Measurements from ENCODE around the gene MBP. TPM values are rescaled to one million over a fixed set of nuclear protein-coding genes. Genes with fewer than 3 reads are reported as not detected.

Gene MBP
- total RNA-seq, 1 donor from 2014 or later = 35.0 TPM

DNA sequence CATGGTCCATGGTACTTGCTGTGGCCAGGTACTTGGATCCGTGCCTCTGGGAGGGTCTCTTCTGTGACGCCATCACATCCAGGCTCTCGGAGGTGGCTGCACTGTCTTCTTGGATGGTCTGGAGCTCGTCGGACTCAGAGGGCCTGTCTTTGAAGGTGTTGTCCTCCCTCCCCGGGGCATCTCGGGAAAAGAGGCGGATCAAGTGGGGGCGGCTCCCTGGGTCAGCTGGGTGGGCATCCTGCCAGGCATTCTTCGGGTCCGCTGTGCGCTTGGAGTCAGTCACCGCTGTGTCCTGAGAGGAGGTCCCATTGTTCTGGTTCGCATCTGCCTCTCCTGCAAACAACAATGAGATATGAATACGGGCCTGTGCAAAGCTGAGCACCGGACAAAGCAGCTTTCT lies 115.6 kb downstream of the MBP start:
- TF ChIP-seq, protein P1, sequence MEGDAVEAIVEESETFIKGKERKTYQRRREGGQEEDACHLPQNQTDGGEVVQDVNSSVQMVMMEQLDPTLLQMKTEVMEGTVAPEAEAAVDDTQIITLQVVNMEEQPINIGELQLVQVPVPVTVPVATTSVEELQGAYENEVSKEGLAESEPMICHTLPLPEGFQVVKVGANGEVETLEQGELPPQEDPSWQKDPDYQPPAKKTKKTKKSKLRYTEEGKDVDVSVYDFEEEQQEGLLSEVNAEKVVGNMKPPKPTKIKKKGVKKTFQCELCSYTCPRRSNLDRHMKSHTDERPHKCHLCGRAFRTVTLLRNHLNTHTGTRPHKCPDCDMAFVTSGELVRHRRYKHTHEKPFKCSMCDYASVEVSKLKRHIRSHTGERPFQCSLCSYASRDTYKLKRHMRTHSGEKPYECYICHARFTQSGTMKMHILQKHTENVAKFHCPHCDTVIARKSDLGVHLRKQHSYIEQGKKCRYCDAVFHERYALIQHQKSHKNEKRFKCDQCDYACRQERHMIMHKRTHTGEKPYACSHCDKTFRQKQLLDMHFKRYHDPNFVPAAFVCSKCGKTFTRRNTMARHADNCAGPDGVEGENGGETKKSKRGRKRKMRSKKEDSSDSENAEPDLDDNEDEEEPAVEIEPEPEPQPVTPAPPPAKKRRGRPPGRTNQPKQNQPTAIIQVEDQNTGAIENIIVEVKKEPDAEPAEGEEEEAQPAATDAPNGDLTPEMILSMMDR (IDR thresholded peaks at IDR 0.05; ENCODE audit: borderline replicate concordance) = no peak
- H3K36me3 ChIP-seq = peaks cover 7% of the 10 kb centered on the region
- peaks cover 50% of the 10 kb centered on the region for H3K4me1 ChIP-seq
- H3K27ac ChIP-seq (replicated peaks) = no peak overlapping the region
- H3K9me3 ChIP-seq (replicated peaks) = no peaks in the 10 kb centered on the region
- intact Hi-C loops (cut with micrococcal nuclease) = no loop called here
- H3K27me3 ChIP-seq (ENCODE audit: low read depth) = no peaks in the 10 kb centered on the region
- H3K4me3 ChIP-seq = no peak overlapping the region
- DNase-seq = no peak

DNA sequence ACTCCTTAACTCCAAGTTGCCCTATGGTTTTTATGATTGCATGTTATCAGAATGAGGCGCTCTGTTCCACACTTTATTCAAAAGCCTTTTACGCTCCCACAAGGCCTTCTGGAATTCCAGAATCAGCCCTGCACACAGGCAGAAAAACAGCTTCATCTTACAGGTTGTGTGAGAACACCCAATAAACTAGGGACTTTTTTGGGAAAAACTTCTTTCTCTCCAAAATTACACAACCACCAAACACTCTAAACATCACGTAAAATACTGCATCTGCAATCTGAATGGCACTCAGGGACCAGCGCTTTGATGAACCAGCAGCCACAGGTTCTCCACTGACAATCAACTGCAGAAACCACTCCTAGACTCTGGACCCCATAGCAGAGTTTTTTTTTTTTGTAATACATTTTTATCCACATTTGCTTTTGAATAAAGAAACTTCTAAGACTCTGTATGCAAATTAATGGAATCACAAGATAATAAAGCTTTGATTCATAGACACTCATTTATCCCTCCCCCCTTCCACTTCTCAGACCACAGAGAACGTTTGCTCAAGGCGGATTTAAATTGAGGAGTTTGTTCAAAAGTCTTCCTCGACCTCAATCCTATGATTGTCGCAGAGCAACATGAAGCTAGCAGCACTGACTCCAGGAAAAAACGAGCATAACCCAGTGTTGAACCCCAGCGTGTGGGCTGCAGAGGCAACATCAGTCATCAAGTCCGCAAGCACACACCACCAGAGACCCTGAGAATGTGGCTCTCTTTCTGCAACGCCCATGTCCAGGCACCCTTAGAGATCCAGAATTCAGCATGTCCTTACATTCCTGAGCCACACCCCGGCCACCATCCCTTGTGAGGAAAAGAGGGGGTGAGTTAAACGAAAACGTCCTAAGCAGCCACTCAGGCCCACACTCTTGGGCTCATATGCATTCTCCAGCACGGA lies 116.5 kb downstream of the MBP start:
- Histone ChIP-seq H3K36me3 (peaks cover 7% of the 10 kb centered on the region), H3K9me3 (replicated peaks) (no peaks in the 10 kb centered on the region), H3K4me1 (peaks cover 50% of the 10 kb centered on the region), H3K4me3 (no peak overlapping the region), H3K27ac (replicated peaks) (peak overlapping the region; percentile 92), H3K27me3 (ENCODE audit: low read depth) (no peaks in the 10 kb centered on the region)
- TF ChIP-seq, protein P1 (IDR thresholded peaks at IDR 0.05; ENCODE audit: borderline replicate concordance) = no peak
- DNase-seq = no peak
- intact Hi-C loops (cut with micrococcal nuclease) = no loop called here

DNA sequence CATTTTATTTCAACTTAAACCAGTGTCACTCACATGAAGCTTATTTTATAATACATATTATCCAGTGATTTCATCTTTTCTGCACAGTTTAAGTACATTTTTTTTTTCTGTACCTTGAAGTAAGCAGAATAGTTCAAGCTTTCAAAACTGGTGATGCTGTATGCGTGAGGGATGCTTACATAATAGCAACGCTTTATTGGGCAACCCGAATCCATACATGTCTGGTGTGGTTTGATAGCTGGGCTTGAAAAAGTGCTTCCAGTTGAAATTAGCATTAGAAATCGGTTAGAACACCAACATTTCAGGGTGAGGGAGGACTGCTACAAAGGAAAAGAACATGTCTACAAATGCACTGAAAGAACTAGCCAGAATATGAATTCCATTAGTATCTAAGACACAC lies 117.4 kb downstream of the MBP start:
- Histone ChIP-seq H3K4me3 (no peak overlapping the region), H3K27ac (replicated peaks) (peak overlapping the region; percentile 92), H3K36me3 (peaks cover 7% of the 10 kb centered on the region), H3K27me3 (ENCODE audit: low read depth) (no peaks in the 10 kb centered on the region), H3K4me1 (peaks cover 50% of the 10 kb centered on the region), H3K9me3 (replicated peaks) (no peaks in the 10 kb centered on the region)
- TF ChIP-seq, protein P1 (IDR thresholded peaks at IDR 0.05; ENCODE audit: borderline replicate concordance) = no peak
- DNase-seq = no peak
- intact Hi-C loops (cut with micrococcal nuclease) = no loop called here

DNA sequence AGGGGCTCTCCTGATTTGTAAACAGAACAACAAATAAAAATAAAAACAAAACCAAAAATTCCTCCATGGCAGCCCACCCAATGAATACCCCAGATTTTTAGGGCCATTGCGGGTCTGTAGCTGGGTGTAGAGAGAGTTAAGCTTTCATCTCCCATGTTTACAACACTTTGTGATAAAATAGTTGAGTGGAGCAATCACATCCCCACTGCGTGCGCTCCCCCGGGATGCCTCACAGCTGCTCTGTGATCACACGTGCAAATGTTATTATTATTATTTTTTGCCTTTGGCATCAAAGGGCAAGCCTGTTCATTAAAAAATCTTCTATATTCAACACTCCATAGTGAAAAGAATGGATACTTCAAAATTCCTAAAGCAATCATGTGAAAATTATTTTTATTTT lies 118.0 kb downstream of the MBP start:
- TF ChIP-seq, protein P1 (IDR thresholded peaks at IDR 0.05; ENCODE audit: borderline replicate concordance) = no peak
- H3K27ac ChIP-seq (replicated peaks) = peak overlapping the region; percentile 92
- H3K36me3 ChIP-seq = peaks cover 7% of the 10 kb centered on the region
- intact Hi-C loops (cut with micrococcal nuclease) = no loop called here
- H3K9me3 ChIP-seq (replicated peaks) = no peaks in the 10 kb centered on the region
- H3K4me3 ChIP-seq = peak overlapping the region; percentile 46
- H3K4me1 ChIP-seq = peaks cover 52% of the 10 kb centered on the region
- DNase-seq = peak; percentile 58
- H3K27me3 ChIP-seq (ENCODE audit: low read depth) = no peaks in the 10 kb centered on the region

DNA sequence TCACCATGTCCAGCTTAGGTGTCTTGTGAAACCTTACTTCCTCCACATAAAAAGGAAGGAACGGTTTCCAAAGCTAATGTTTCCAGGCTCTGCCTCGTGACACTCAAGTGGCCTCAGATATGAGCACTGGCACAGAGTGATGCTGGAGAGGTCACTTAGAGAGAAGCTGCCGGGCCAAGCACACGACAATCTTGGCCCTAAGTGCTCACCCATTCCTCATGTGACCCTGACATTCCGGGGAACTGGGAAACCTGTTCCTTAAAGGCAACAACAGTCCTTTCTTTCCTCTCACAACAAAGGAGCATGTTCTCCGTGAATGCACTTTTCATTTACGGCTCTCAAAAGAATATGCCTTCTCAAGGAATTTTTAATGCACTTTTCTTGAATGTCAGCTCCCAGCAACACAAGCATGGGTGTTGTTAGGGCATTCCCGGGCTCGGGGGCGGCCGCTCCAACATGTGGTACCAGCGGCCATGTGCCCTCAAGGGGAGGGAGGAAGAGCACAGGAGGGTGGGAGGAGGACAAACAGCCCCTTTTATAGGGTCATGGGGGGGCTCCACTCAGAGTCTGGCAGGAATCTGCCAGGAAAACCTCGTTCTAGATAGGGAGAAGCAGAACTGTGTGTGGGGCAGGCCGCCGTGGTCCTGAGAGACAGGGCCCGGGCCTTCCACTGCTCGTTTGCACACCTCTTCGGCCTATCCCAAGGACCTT lies 118.6 kb downstream of the MBP start:
- Histone ChIP-seq H3K4me1 (peaks cover 58% of the 10 kb centered on the region), H3K27me3 (ENCODE audit: low read depth) (no peaks in the 10 kb centered on the region), H3K36me3 (peaks cover 7% of the 10 kb centered on the region), H3K27ac (replicated peaks) (peak overlapping the region; percentile 92), H3K9me3 (replicated peaks) (no peaks in the 10 kb centered on the region), H3K4me3 (peak overlapping the region; percentile 46)
- intact Hi-C loops (cut with micrococcal nuclease) = no loop called here
- peak; percentile 53 for DNase-seq
- TF ChIP-seq, protein P1 (IDR thresholded peaks at IDR 0.05; ENCODE audit: borderline replicate concordance) = no peak
